OCI-LY3 (cell line): ENCODE data around the gene ANKZF1.

Experiments used
- H2AFZ ChIP-seq: fragments of 200-600, 300-600 bp; shearing (Covaris generic); 2 replicates; pipeline ENCODE4 v1.6.0; 2014; ENCODE audit warnings: antibody characterized with exemption, low read depth, low read length
- H3K27ac ChIP-seq: fragments of 200-600, 300-600 bp; sonication (generic); 2 replicates; pipeline ENCODE4 v1.5.1; 2014; ENCODE audit warnings: mild to moderate bottlenecking, low read length, moderate library complexity, mixed read lengths
- H3K27me3 ChIP-seq: fragments of 200-600, 300-600 bp; sonication (generic); 2 replicates; pipeline ENCODE4 v1.6.1; 2014; ENCODE audit warnings: low read depth, low read length, mixed read lengths
- H3K36me3 ChIP-seq: fragments of 200-600, 300-600 bp; sonication (generic); replicated peaks from 2 replicates; pipeline ENCODE3; 2014; ENCODE audit warnings: low read depth, low read length, mixed read lengths
- H3K4me1 ChIP-seq: fragments of 300-600, 200-600 bp; sonication (generic); 2 replicates; pipeline ENCODE4 v1.6.1; 2014; ENCODE audit warnings: low read length, mixed read lengths
- H3K4me2 ChIP-seq: fragments of 200-600, 300-600 bp; sonication (generic); 2 replicates; pipeline ENCODE4 v1.6.1; 2014; ENCODE audit warnings: low read length, mixed read lengths
- H3K4me3 ChIP-seq: fragments of 300-600, 200-600 bp; sonication (generic); 2 replicates; pipeline ENCODE4 v1.5.1; 2014; ENCODE audit warnings: antibody characterized with exemption, mild to moderate bottlenecking, low read length, moderate library complexity
- H3K79me2 ChIP-seq: fragments of 300-600, 200-600 bp; shearing (Covaris generic); 2 replicates; pipeline ENCODE4 v1.6.1; 2014; ENCODE audit warnings: mild to moderate bottlenecking, low read length, mixed read lengths
- H3K9ac ChIP-seq: fragments of 300-600, 200-600 bp; shearing (Covaris generic); 2 replicates; pipeline ENCODE4 v1.6.0; 2014; ENCODE audit warnings: mild to moderate bottlenecking, low read length, moderate library complexity
- H3K9me3 ChIP-seq: fragments of 200-600, 300-600 bp; shearing (Covaris generic); 2 replicates; pipeline ENCODE4 v1.6.1; 2014; ENCODE audit warnings: low read length, mixed read lengths; ENCODE audit not compliant: insufficient read depth
- H4K20me1 ChIP-seq: fragments of 200-600, 300-600 bp; sonication (generic); 2 replicates; pipeline ENCODE4 v1.6.1; 2016; ENCODE audit warnings: low read length, mixed read lengths; ENCODE audit not compliant: insufficient read depth
- EZH2phosphoT487 ChIP-seq: fragments of 200-600 bp; shearing (Covaris generic); IDR thresholded peaks from 2 replicates; pipeline ENCODE4 v1.6.1; 2018; ENCODE audit warnings: antibody characterized with exemption, mixed run types, low read depth
- TF ChIP-seq, protein P1 (sequence below): fragments of 200-600, 300-600 bp; sonication (generic); IDR thresholded peaks from 2 replicates; pipeline ENCODE4 v1.5.1; 2014; ENCODE audit warnings: antibody characterized with exemption, low read length, low read depth

Gene ANKZF1

DNA sequence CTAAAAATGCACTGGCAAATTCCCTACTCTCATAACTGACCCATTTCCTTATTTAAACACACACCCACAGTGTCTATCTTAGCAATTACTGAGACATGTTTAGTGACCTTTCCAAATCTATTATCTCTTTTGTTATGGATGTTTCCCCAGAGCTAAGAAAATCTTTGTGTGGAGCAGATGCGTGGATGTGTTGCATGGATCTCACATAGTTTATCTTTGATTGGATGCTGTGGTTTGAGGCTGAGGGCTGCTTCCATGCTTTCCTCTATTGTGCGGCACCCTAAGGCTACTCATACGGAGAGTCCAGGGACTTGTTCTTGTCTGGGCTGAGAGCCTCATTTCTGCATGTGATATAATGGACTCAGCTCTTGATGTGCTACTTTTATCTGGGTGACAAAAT, 4.7 kb downstream of the ANKZF1 start:
- no peak overlapping the region for H3K9ac ChIP-seq
- no peak overlapping the region for H3K4me2 ChIP-seq
- TF ChIP-seq, protein P1, sequence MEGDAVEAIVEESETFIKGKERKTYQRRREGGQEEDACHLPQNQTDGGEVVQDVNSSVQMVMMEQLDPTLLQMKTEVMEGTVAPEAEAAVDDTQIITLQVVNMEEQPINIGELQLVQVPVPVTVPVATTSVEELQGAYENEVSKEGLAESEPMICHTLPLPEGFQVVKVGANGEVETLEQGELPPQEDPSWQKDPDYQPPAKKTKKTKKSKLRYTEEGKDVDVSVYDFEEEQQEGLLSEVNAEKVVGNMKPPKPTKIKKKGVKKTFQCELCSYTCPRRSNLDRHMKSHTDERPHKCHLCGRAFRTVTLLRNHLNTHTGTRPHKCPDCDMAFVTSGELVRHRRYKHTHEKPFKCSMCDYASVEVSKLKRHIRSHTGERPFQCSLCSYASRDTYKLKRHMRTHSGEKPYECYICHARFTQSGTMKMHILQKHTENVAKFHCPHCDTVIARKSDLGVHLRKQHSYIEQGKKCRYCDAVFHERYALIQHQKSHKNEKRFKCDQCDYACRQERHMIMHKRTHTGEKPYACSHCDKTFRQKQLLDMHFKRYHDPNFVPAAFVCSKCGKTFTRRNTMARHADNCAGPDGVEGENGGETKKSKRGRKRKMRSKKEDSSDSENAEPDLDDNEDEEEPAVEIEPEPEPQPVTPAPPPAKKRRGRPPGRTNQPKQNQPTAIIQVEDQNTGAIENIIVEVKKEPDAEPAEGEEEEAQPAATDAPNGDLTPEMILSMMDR, result no peak
- TF ChIP-seq EZH2phosphoT487, result no peak
- peaks cover 24% of the 10 kb centered on the region for H3K36me3 ChIP-seq
- no peak overlapping the region for H2AFZ ChIP-seq
- peaks cover 14% of the 10 kb centered on the region for H3K79me2 ChIP-seq
- H3K9me3 ChIP-seq, result no peaks in the 10 kb centered on the region
- H4K20me1 ChIP-seq, result no peaks in the 10 kb centered on the region
- no peak overlapping the region for H3K4me3 ChIP-seq
- no peak overlapping the region for H3K27ac ChIP-seq
- peaks cover 7% of the 10 kb centered on the region for H3K4me1 ChIP-seq
- H3K27me3 ChIP-seq, result no peaks in the 10 kb centered on the region

DNA sequence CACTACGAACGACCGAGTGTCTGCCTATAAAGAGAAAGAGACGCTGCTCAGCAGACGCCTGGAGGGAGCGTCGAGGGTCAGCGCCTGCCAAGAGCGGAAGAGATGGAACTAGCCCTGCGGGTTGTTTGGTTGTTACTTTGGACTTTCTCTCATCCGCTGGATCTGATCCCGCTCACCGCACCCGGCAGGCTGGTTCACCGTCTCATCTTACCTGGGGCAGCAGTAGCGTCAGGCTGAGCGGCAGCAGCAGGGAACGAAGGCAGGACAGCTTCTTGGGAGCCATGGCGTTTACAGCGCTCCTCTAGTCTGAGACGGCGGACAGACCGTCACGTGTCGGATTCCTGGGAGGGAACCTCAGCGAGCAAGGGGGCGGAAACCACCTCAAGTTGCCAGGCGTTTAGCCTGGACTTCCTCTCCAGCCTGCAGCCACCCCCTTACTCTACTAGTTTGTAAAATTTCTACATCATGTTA, 13.7 kb downstream of the ANKZF1 start:
- Histone ChIP-seq H3K9ac (no peak overlapping the region), H3K27me3 (no peaks in the 10 kb centered on the region), H2AFZ (no peak overlapping the region), H3K4me2 (no peak overlapping the region), H3K9me3 (no peaks in the 10 kb centered on the region), H3K36me3 (peaks cover 2% of the 10 kb centered on the region), H3K4me1 (peaks cover 17% of the 10 kb centered on the region), H4K20me1 (no peaks in the 10 kb centered on the region), H3K4me3 (no peak overlapping the region), H3K79me2 (peaks cover 12% of the 10 kb centered on the region), H3K27ac (no peak overlapping the region)
- no peak for TF ChIP-seq EZH2phosphoT487
- TF ChIP-seq, protein P1, result no peak

DNA sequence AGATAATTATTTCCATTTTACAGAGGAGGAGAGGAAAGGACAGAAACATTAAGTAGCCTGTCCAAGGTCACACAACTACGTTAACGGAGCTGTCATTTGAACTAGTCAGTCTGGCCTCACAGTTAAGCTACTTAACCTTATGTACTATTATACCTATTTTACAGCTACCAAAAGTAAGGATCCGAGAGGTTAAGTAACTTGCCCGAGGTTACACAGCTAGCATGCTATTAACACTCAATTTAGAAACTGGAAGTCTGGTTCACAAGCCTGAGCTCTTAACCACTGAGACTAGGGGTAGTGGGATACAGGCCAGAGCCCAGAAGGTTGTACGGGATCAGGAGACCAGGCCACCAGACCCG, 15.2 kb downstream of the ANKZF1 start:
- H4K20me1 ChIP-seq, result no peaks in the 10 kb centered on the region
- H3K27ac ChIP-seq, result no peak overlapping the region
- no peaks in the 10 kb centered on the region for H3K27me3 ChIP-seq
- H3K4me2 ChIP-seq, result peak overlapping the region; percentile 86
- peak overlapping the region; percentile 87 for H3K9ac ChIP-seq
- no peaks in the 10 kb centered on the region for H3K9me3 ChIP-seq
- TF ChIP-seq, protein P1, result no peak
- TF ChIP-seq EZH2phosphoT487, result no peak
- 0 out of 2 replicates have a peak overlapping the region, but pooled peaks have one; percentile 56 for H2AFZ ChIP-seq
- peaks cover 3% of the 10 kb centered on the region for H3K36me3 ChIP-seq
- H3K4me1 ChIP-seq, result peaks cover 31% of the 10 kb centered on the region
- peaks cover 13% of the 10 kb centered on the region for H3K79me2 ChIP-seq
- H3K4me3 ChIP-seq, result peak overlapping the region; percentile 98

DNA sequence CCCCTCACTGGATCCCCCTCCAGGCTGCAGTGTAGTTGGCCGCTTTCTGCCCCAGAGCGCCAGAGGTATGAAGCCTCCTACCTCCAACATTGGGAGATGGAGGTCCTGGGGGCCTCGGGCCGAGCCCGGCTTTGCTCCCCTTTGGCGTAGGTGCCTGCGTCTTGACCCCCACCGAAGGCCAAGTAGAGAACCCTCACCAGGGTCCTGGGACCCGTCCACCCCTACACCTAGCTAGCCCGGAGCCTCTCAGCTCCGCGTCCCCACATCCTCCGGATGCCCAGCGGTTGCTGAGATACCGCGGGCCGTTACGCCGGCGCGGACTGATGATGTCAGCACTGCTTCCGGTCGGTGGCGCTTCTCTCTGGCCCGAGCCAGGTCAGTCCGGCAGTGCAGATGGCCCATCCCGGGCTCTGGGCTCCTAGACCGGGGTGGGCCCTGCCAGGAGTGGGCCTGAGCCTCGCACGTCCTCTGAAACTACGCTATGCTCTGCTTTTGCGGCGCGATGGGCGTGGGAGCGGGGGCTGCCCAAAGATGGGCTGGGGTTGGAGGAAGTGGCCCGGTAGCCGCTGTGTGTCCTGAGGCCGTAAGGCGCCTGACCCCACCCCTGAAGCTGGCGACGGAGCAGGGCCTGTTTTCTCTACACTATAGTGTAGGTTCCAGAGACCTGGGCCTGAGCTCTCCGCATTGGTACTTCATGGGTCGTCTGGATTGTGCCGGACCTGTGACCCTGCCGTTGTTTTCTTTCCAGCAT, 15.7 kb downstream of the ANKZF1 start, which contains the start of the genes GLB1L and STK16:
TSS of gene GLB1L (minus strand) at position 297 of the 751 bp plus-strand sequence. CDS start 1,871 bp downstream, outside the sequence.
TSS of gene STK16 (plus strand) at position 332 of the 751 bp plus-strand sequence. CDS start 521 bp downstream, outside the sequence.
- H3K27me3 ChIP-seq, result no peaks in the 10 kb centered on the region
- peak within 1 kb of the TSS; percentile 58 for H3K27ac ChIP-seq
- H3K9me3 ChIP-seq, result no peaks in the 10 kb centered on the region
- peaks cover 16% of the 10 kb centered on the region for H3K79me2 ChIP-seq
- peak within 1 kb of the TSS; percentile 86 for H3K4me2 ChIP-seq
- H3K9ac ChIP-seq, result peak within 1 kb of the TSS; percentile 87
- peaks cover 7% of the 10 kb centered on the region for H3K36me3 ChIP-seq
- peaks cover 37% of the 10 kb centered on the region for H3K4me1 ChIP-seq
- TF ChIP-seq, protein P1, result no peak
- H3K4me3 ChIP-seq, result peak within 1 kb of the TSS; percentile 98
- peak within 1 kb of the TSS; percentile 56; the same call in 1 of the 2 replicates for H2AFZ ChIP-seq
- no peaks in the 10 kb centered on the region for H4K20me1 ChIP-seq
